ENCODE measurements around the gene GET3. TPM values are rescaled to one million over a fixed set of nuclear protein-coding genes. Genes with fewer than 3 reads are reported as not detected.
"Not testable (repeated sequence)": the region's sequence is repeated elsewhere in the genome, so short reads cannot be mapped to it uniquely, and the experiment has no call there.

Gene GET3
- total RNA-seq: 58.4 TPM
- long read RNA-seq, transcript ASNA1-201 (7 exons, 1,280 nt): major isoform, 63 of 75 reads
- long read RNA-seq, partial matches to known transcripts: 11 of 75 reads
- long read RNA-seq, other reads (novel, unspliced or antisense): 0 of 75 reads

- intact Hi-C loops (cut with DNase I): no loop called here
Measured at GRCh38 chr19:12736995-12737834, at the start of gene GET3. Gene GET3 (plus strand): TSS chr19:12737497. CDS start chr19:12737506, 9 bp downstream.

GRCh38 chr19:12689012-12689411 is 48.3 kb upstream of the GET3 start:
- DNase-seq (ENCODE audit: low spot score): no peak
- intact Hi-C loops (cut with DNase I): no loop called here

More at GRCh38 chr19:12736995-12737834, at the start of gene GET3:
- peak; percentile 91 for DNase-seq (ENCODE audit: low spot score)

GRCh38 chr19:12689581-12690216 is 47.6 kb upstream of the GET3 start:
- intact Hi-C loops (cut with DNase I): no loop called here

GRCh38 chr19:12692960-12693359 is 44.3 kb upstream of the GET3 start:
- DNase-seq (ENCODE audit: low spot score): no peak
- intact Hi-C loops (cut with DNase I): no loop called here

More at GRCh38 chr19:12689581-12690216, 47.6 kb upstream of the GET3 start:
- no peak for DNase-seq (ENCODE audit: low spot score)

GRCh38 chr19:12694641-12695040 is 42.7 kb upstream of the GET3 start:
- DNase-seq (ENCODE audit: low spot score): no peak
- intact Hi-C loops (cut with DNase I): no loop called here

GRCh38 chr19:12695096-12695495 is 42.2 kb upstream of the GET3 start:
- DNase-seq (ENCODE audit: low spot score): no peak

GRCh38 chr19:12695514-12695913 is 41.8 kb upstream of the GET3 start:
- intact Hi-C loops (cut with DNase I): no loop called here
- no peak for DNase-seq (ENCODE audit: low spot score)

More at GRCh38 chr19:12695096-12695495, 42.2 kb upstream of the GET3 start:
- intact Hi-C loops (cut with DNase I): no loop called here

GRCh38 chr19:12695997-12696365 is 41.3 kb upstream of the GET3 start:
- intact Hi-C loops (cut with DNase I): no loop called here
- no peak for DNase-seq (ENCODE audit: low spot score)

GRCh38 chr19:12696366-12697335 is 40.6 kb upstream of the GET3 start, which contains the start of gene FBXW9:
Gene FBXW9 (minus strand): TSS chr19:12696631. CDS start chr19:12696581, 50 bp downstream.
- DNase-seq (ENCODE audit: low spot score): peak; percentile 96
- intact Hi-C loops (cut with DNase I): no loop called here

- DNase-seq (ENCODE audit: low spot score); intact Hi-C loops (cut with DNase I): not testable (repeated sequence)
Measured at GRCh38 chr19:12697425-12697824, 39.9 kb upstream of the GET3 start.

- intact Hi-C loops (cut with DNase I): no loop called here
- no peak for DNase-seq (ENCODE audit: low spot score)
Measured at GRCh38 chr19:12698138-12698537, 39.2 kb upstream of the GET3 start.

- DNase-seq (ENCODE audit: low spot score): no peak
- intact Hi-C loops (cut with DNase I): no loop called here
Measured at GRCh38 chr19:12701596-12702282, 35.6 kb upstream of the GET3 start.

GRCh38 chr19:12703046-12703445 is 34.3 kb upstream of the GET3 start:
- DNase-seq (ENCODE audit: low spot score): no peak
- intact Hi-C loops (cut with DNase I): no loop called here

GRCh38 chr19:12705169-12705568 is 32.1 kb upstream of the GET3 start:
- intact Hi-C loops (cut with DNase I): no loop called here
- no peak for DNase-seq (ENCODE audit: low spot score)

- no peak for DNase-seq (ENCODE audit: low spot score)
- intact Hi-C loops (cut with DNase I): no loop called here
Measured at GRCh38 chr19:12705654-12706331, 31.5 kb upstream of the GET3 start.

GRCh38 chr19:12706332-12706718 is 31.0 kb upstream of the GET3 start:
- intact Hi-C loops (cut with DNase I): no loop called here
- no peak for DNase-seq (ENCODE audit: low spot score)

- DNase-seq (ENCODE audit: low spot score): no peak
- intact Hi-C loops (cut with DNase I): no loop called here
Measured at GRCh38 chr19:12708641-12709040, 28.7 kb upstream of the GET3 start.

- intact Hi-C loops (cut with DNase I): no loop called here
- no peak for DNase-seq (ENCODE audit: low spot score)
Measured at GRCh38 chr19:12711187-12711586, 26.1 kb upstream of the GET3 start.
